NB4 (cell line): Measurements from ENCODE around the gene OPN1LW.
"Not testable (repeated sequence)": the region's sequence is repeated elsewhere in the genome, so short reads cannot be mapped to it uniquely, and the experiment has no call there.

Experiments used
- CTCF ChIP-seq: IDR thresholded peaks from one replicate; pipeline ENCODE4 v1.5.1; 2012; ENCODE audit warnings: low read depth, low read length
- MYC ChIP-seq: IDR thresholded peaks from 2 replicates; pipeline ENCODE4 v1.6.1; 2011; ENCODE audit warnings: low read depth, low read length
- POLR2A ChIP-seq: IDR thresholded peaks from 2 replicates; pipeline ENCODE4 v1.6.1; 2011; ENCODE audit warnings: mild to moderate bottlenecking; ENCODE audit not compliant: insufficient read length; ENCODE audit errors: extremely low read depth

DNA sequence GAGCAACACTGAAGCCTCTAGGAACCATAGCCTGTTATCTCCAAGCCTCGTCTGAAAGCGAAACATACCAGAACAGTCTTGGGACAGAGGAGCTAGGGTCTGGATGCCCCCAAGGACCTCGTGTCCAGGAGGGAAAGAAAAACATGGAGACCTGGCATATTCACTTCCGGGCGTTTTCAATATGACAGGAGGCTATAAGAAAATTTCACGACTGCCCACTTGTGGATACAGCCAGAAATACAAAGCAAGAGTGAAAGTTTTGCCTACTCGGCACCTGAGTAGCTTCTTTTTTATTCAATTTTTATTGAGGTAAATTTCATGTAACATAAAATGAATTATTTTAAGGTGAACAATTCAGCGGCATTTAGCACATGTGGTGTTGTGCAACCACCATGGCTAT, 20.9 kb downstream of the OPN1LW start:
- TF ChIP-seq MYC, CTCF, POLR2A: not testable (repeated sequence)
